ENCODE results near the gene USP4. TPM values are rescaled to one million over a fixed set of nuclear protein-coding genes. Genes with fewer than 3 reads are reported as not detected.
"Not testable (repeated sequence)": the region's sequence is repeated elsewhere in the genome, so short reads cannot be mapped to it uniquely, and the experiment has no call there.

Gene USP4
- total RNA-seq, 1 donor from 2014 or later = 55.1 TPM

DNA sequence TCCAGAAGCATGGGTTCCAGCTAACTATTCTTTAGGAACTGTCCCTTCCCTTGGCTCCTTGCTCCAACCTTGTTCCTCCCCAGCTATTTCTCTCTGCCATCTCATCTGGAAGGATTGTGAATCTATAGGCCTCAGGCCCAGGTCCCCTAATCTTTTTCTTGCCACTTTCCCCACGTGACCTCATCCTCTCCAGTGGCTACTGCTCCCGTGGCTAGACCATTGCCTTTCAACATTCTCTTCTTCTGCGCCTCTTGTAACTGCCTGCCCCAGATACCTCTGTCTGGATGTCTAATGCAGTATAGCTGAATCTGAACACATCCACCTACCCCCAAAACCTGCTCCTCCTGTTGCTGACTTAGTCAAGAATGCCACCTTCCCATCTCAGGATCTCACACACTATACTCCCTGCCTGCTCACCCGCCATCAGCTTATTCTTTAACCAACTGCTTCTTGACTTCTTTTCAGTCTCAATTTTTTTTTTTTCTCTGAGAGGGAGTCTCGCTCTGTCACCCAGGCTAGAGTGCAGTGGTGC is 13.1 kb upstream of the USP4 start:
- no peak for DNase-seq (ENCODE audit: low spot score, unreplicated experiment)
- no peaks in the 10 kb centered on the region for H3K27me3 Mint-ChIP-seq
- H3K27ac Mint-ChIP-seq = peak overlapping the region; percentile 53
- H3K4me3 Mint-ChIP-seq (ENCODE audit: low read depth) = no peak overlapping the region
- peaks cover 9% of the 10 kb centered on the region for H3K4me1 Mint-ChIP-seq (ENCODE audit: low read depth)
- H3K9me3 Mint-ChIP-seq (ENCODE audit: low read depth) = no peaks in the 10 kb centered on the region
- peaks cover 8% of the 10 kb centered on the region for H3K36me3 Mint-ChIP-seq (ENCODE audit: insufficient read depth)
- TF ChIP-seq, protein P1, sequence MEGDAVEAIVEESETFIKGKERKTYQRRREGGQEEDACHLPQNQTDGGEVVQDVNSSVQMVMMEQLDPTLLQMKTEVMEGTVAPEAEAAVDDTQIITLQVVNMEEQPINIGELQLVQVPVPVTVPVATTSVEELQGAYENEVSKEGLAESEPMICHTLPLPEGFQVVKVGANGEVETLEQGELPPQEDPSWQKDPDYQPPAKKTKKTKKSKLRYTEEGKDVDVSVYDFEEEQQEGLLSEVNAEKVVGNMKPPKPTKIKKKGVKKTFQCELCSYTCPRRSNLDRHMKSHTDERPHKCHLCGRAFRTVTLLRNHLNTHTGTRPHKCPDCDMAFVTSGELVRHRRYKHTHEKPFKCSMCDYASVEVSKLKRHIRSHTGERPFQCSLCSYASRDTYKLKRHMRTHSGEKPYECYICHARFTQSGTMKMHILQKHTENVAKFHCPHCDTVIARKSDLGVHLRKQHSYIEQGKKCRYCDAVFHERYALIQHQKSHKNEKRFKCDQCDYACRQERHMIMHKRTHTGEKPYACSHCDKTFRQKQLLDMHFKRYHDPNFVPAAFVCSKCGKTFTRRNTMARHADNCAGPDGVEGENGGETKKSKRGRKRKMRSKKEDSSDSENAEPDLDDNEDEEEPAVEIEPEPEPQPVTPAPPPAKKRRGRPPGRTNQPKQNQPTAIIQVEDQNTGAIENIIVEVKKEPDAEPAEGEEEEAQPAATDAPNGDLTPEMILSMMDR (IDR thresholded peaks at IDR 0.05; ENCODE audit: unreplicated experiment) = no peak

DNA sequence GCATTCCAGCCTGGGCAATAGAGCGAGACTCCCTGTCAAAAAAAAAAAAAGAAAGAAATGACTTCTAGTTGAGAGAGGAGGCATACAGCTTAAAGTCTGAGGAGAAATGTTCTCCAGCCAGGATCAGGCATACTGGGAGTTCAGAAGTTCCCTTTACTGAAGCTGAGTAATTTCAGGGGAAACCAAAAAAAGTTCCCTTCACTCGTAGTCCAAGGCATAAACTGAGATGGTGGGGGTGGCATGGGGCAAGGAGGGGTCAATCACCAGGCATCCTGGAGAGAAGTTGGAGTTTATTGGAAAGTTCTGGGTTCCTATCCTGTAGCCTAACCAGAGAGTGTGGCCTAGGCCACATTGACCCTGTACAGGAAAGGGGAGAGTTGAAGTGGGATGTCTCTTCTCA is 12.4 kb upstream of the USP4 start:
- no peak for DNase-seq (ENCODE audit: low spot score, unreplicated experiment)
- Mint-ChIP-seq H3K4me1 (ENCODE audit: low read depth) (peaks cover 9% of the 10 kb centered on the region), H3K27ac (no peak overlapping the region), H3K9me3 (ENCODE audit: low read depth) (no peaks in the 10 kb centered on the region), H3K36me3 (ENCODE audit: insufficient read depth) (peaks cover 8% of the 10 kb centered on the region), H3K27me3 (no peaks in the 10 kb centered on the region), H3K4me3 (ENCODE audit: low read depth) (no peak overlapping the region)
- TF ChIP-seq, protein P1 (IDR thresholded peaks at IDR 0.05; ENCODE audit: unreplicated experiment) = no peak

DNA sequence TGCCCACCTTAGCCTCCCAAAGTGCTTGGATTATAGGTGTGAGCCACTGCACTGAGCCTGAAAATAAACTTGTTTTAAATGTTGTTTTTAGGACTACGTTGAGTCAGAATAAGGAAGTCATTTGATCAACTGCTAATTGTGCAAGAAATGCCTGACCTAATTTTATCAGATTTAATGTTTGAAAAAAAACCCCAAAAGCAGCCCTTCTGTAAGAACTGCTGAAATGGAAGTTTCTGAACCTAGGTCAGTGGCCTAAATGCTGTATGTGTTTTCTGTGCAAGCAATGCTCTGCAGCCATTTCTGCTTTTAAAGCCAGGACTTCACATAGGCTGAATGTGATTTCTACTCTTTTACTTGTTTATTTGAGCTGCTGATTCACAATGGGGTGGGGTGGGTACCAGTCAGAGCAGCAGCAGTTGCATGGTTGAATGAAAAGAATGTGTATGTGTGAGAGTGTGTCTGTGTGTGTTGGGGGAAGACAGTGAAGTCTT is 11.7 kb upstream of the USP4 start:
- Mint-ChIP-seq H3K36me3 (ENCODE audit: insufficient read depth) (peaks cover 8% of the 10 kb centered on the region), H3K4me3 (ENCODE audit: low read depth) (no peak overlapping the region), H3K27ac (peak overlapping the region; percentile 2), H3K27me3 (no peaks in the 10 kb centered on the region), H3K4me1 (ENCODE audit: low read depth) (peaks cover 9% of the 10 kb centered on the region), H3K9me3 (ENCODE audit: low read depth) (no peaks in the 10 kb centered on the region)
- TF ChIP-seq, protein P1 (IDR thresholded peaks at IDR 0.05; ENCODE audit: unreplicated experiment) = no peak
- no peak for DNase-seq (ENCODE audit: low spot score, unreplicated experiment)

DNA sequence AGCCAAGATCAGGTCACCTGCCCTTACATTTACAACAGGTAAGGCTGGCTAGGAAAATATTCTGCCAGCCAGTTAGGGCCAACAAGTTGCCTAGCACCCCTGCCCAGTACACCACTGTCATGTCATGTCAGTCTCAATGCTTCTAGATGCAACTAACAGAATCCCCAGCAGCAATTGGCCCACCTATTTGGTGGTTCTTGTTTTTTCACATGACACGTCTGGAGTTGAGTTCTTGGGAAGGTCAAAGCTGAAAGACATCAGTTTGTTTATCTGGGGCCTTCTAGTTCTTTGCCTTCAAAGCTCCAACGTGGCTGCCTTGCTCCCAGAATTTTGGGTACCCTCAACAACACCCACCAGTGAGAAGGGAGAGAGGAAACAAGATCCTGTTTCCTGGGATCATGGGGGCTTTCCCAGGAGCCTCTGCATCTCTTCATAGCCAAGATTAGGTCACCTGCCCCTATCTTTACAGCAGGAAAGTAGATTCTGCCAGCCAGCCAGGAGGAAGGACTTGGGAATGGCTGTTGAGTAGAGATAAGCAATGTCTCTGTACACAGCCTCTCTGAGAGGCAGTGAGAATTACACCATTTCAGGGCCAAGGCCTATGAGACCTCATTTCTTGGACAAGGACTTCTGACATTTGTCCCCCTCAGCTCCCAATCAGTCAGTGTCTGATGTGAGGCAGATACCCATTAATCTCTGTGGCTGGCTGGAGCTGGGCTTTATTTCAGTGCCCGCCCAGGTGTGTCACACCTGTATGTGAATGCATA is 9.7 kb upstream of the USP4 start:
- Mint-ChIP-seq H3K27ac (no peak overlapping the region), H3K4me1 (ENCODE audit: low read depth) (peaks cover 3% of the 10 kb centered on the region), H3K36me3 (ENCODE audit: insufficient read depth) (peaks cover 2% of the 10 kb centered on the region), H3K27me3 (no peaks in the 10 kb centered on the region), H3K9me3 (ENCODE audit: low read depth) (no peaks in the 10 kb centered on the region), H3K4me3 (ENCODE audit: low read depth) (no peak overlapping the region)
- DNase-seq (ENCODE audit: low spot score, unreplicated experiment) = no peak
- TF ChIP-seq, protein P1 (IDR thresholded peaks at IDR 0.05; ENCODE audit: unreplicated experiment) = no peak

DNA sequence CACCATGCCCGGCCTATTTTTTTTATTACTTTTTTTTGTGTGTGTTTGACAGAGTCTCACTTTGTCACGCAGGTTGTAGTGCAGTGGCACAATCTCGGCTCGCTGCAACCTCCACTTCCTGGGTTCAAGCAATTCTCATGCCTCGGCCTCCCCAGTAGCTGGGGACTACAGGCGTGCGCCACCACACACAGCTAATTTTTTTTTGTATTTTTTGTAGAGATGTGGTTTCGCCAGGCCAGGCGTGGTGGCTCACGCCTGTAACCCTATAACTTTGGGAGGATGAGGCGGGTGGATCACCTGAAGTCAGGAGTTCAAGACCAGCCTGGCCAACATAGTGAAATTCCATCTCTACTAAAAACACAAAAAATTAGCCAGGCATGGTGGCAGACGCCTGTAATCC is 8.5 kb upstream of the USP4 start:
- DNase-seq (ENCODE audit: low spot score, unreplicated experiment); H3K4me1 Mint-ChIP-seq (ENCODE audit: low read depth); H3K36me3 Mint-ChIP-seq (ENCODE audit: insufficient read depth); H3K4me3 Mint-ChIP-seq (ENCODE audit: low read depth); H3K27ac Mint-ChIP-seq; H3K27me3 Mint-ChIP-seq; H3K9me3 Mint-ChIP-seq (ENCODE audit: low read depth): not testable (repeated sequence)

Data from progenitor cell of endocrine pancreas (in vitro differentiated cells).